LoVo (cell line): ENCODE measurements around the gene TMEM163.

ENCODE experiments used
- DNase-seq: peaks from one replicate; pipeline ENCODE4 v3.0.0-alpha.2; 2016; ENCODE audit warnings: low spot score

The TMEM163 gene

GRCh38 chr2:134457765-134458472, 260.9 kb downstream of the TMEM163 start:
- no peak for DNase-seq

- no peak for DNase-seq
Observed at GRCh38 chr2:134457353-134457752, 261.4 kb downstream of the TMEM163 start.

GRCh38 chr2:134455426-134455825, 263.4 kb downstream of the TMEM163 start:
- DNase-seq, result no peak

- no peak for DNase-seq
Observed at GRCh38 chr2:134454931-134455330, 263.9 kb downstream of the TMEM163 start.

- DNase-seq, result no peak
Observed at GRCh38 chr2:134454426-134454825, 264.4 kb downstream of the TMEM163 start.

- no peak for DNase-seq
Observed at GRCh38 chr2:134453973-134454372, 264.8 kb downstream of the TMEM163 start.

- no peak for DNase-seq
Observed at GRCh38 chr2:134453476-134453875, 265.3 kb downstream of the TMEM163 start.

- DNase-seq, result no peak
Observed at GRCh38 chr2:134452042-134452733, 266.6 kb downstream of the TMEM163 start.

GRCh38 chr2:134451347-134451630, 267.5 kb downstream of the TMEM163 start:
- DNase-seq, result no peak

- DNase-seq, result no peak
Observed at GRCh38 chr2:134449751-134450513, 268.9 kb downstream of the TMEM163 start.

- no peak for DNase-seq
Observed at GRCh38 chr2:134449157-134449556, 269.6 kb downstream of the TMEM163 start.

- DNase-seq, result no peak
Observed at GRCh38 chr2:134448650-134449049, 270.1 kb downstream of the TMEM163 start.

GRCh38 chr2:134447669-134448068, 271.1 kb downstream of the TMEM163 start:
- DNase-seq, result no peak

GRCh38 chr2:134446383-134447017, 272.3 kb downstream of the TMEM163 start:
- no peak for DNase-seq

- DNase-seq, result no peak
Observed at GRCh38 chr2:134445985-134446382, 272.8 kb downstream of the TMEM163 start.

GRCh38 chr2:134445116-134445515, 273.7 kb downstream of the TMEM163 start:
- no peak for DNase-seq

GRCh38 chr2:134443814-134444480, 274.9 kb downstream of the TMEM163 start:
- no peak for DNase-seq

- no peak for DNase-seq
Observed at GRCh38 chr2:134441153-134441863, 277.5 kb downstream of the TMEM163 start.

GRCh38 chr2:134440336-134440909, 278.4 kb downstream of the TMEM163 start:
- no peak for DNase-seq

GRCh38 chr2:134438371-134438770, 280.4 kb downstream of the TMEM163 start:
- DNase-seq, result no peak

GRCh38 chr2:134436706-134437105, 282.1 kb downstream of the TMEM163 start:
- DNase-seq, result no peak
